SK-MEL-5 (cell line): ENCODE measurements around the gene OMD. TPM values are rescaled to one million over a fixed set of nuclear protein-coding genes. Genes with fewer than 3 reads are reported as not detected.

Source experiments
- DNase-seq: peaks from one replicate; pipeline ENCODE4 v3.0.0-alpha.2; 2016; ENCODE audit warnings: low read depth, low spot score
- in situ Hi-C: cut with HindIII; loops from 2 replicates; pipeline ENCODE4 v1.10.0; 2016; ENCODE audit warnings: low sequenced_read_pairs, high pct_unique_total_duplicates, low pct_unique_long_range_greater_than_20kb
- total RNA-seq: library from RNA; depleted of rRNA; stranded (reverse); fragments of >200 nt; shearing (Covaris generic); gene quantifications from 2 replicates; pipeline ENCODE4 v1.2.3, GENCODE V29; 2014; rRNA removed

The OMD gene
- total RNA-seq, 1 experiment from 2014 or later = not detected

GRCh38 chr9:92385953-92386352 is 38.3 kb downstream of the OMD start:
- no peak for DNase-seq
- in situ Hi-C loops = no loop called here

GRCh38 chr9:92385477-92385876 is 38.8 kb downstream of the OMD start:
- in situ Hi-C loops = no loop called here
- no peak for DNase-seq

- in situ Hi-C loops = no loop called here
- no peak for DNase-seq
These were observed 39.3 kb downstream of the OMD start for GRCh38 chr9:92385001-92385400.

- DNase-seq = no peak
These were observed 39.9 kb downstream of the OMD start for GRCh38 chr9:92384375-92384774.

GRCh38 chr9:92381775-92382174 is 42.5 kb downstream of the OMD start:
- in situ Hi-C loops = no loop called here
- no peak for DNase-seq

More at GRCh38 chr9:92384375-92384774, 39.9 kb downstream of the OMD start:
- in situ Hi-C loops = no loop called here

- no peak for DNase-seq
- in situ Hi-C loops = no loop called here
These were observed 43.7 kb downstream of the OMD start for GRCh38 chr9:92380603-92381002.

- in situ Hi-C loops = no loop called here
- DNase-seq = no peak
These were observed 45.3 kb downstream of the OMD start for GRCh38 chr9:92378865-92379560.

GRCh38 chr9:92377876-92378275 is 46.4 kb downstream of the OMD start:
- no peak for DNase-seq
- in situ Hi-C loops = no loop called here

GRCh38 chr9:92373167-92373566 is 51.1 kb downstream of the OMD start:
- DNase-seq = no peak
- in situ Hi-C loops = no loop called here

GRCh38 chr9:92369075-92369474 is 55.2 kb downstream of the OMD start:
- no peak for DNase-seq
- in situ Hi-C loops = no loop called here

Other genes with a start within 250 kb of the OMD start
- gene IARS1, start 130.8 kb downstream of the OMD start, total RNA-seq = 408 and 438 TPM in 2 replicates
- 32.9 and 37.9 TPM in 2 replicates for gene NOL8, start 99.1 kb downstream of the OMD start, total RNA-seq
- gene CENPP, start 98.5 kb downstream of the OMD start, total RNA-seq = 6.3 and 10.6 TPM in 2 replicates
- not detected in 2 replicates for gene OGN, start 19.9 kb downstream of the OMD start, total RNA-seq
- not detected in 2 replicates for gene ASPN, start 58.0 kb upstream of the OMD start, total RNA-seq
- gene ECM2, start 111.5 kb upstream of the OMD start, total RNA-seq = not detected in 2 replicates
- gene IPPK, start 245.7 kb upstream of the OMD start, total RNA-seq = 14.8 and 17.9 TPM in 2 replicates